Measurements from ENCODE around the gene SOAT2.

Gene SOAT2

GRCh38 chr12:53065470-53065869 lies 37.8 kb upstream of the SOAT2 start:
- no peak for DNase-seq

- peak; percentile 58 for DNase-seq
Measured at GRCh38 chr12:53065975-53066931, 37.0 kb upstream of the SOAT2 start.

GRCh38 chr12:53067074-53067992 lies 36.0 kb upstream of the SOAT2 start:
- DNase-seq: no peak

- no peak for DNase-seq
Measured at GRCh38 chr12:53067993-53068770, 35.1 kb upstream of the SOAT2 start.

GRCh38 chr12:53068811-53069585 lies 34.3 kb upstream of the SOAT2 start:
- DNase-seq: no peak

GRCh38 chr12:53069621-53070410 lies 33.5 kb upstream of the SOAT2 start:
- DNase-seq: no peak

- no peak for DNase-seq
Measured at GRCh38 chr12:53070877-53071492, 32.3 kb upstream of the SOAT2 start.

- DNase-seq: no peak
Measured at GRCh38 chr12:53071591-53072551, 31.4 kb upstream of the SOAT2 start.

GRCh38 chr12:53073881-53074280 lies 29.4 kb upstream of the SOAT2 start:
- DNase-seq: no peak

GRCh38 chr12:53074283-53074998 lies 28.8 kb upstream of the SOAT2 start:
- DNase-seq: no peak

- DNase-seq: no peak
Measured at GRCh38 chr12:53074999-53075370, 28.3 kb upstream of the SOAT2 start.

- no peak for DNase-seq
Measured at GRCh38 chr12:53076461-53076860, 26.8 kb upstream of the SOAT2 start.

GRCh38 chr12:53077030-53077429 lies 26.3 kb upstream of the SOAT2 start:
- DNase-seq: no peak

GRCh38 chr12:53078425-53079225 lies 24.7 kb upstream of the SOAT2 start:
- no peak for DNase-seq

GRCh38 chr12:53079226-53080117 lies 23.8 kb upstream of the SOAT2 start, which contains the start of gene SPRYD3:
Gene SPRYD3, minus strand, starts transcription at chr12:53079390. Its CDS starts 57 bp downstream, at chr12:53079333.
- peak; percentile 96 for DNase-seq

GRCh38 chr12:53082637-53083175 lies 20.6 kb upstream of the SOAT2 start:
- no peak for DNase-seq

All from amniotic stem cell (primary cell).